ENCODE data around the gene KLHL11.
"Not testable (repeated sequence)": the region's sequence is repeated elsewhere in the genome, so short reads cannot be mapped to it uniquely, and the experiment has no call there.

The KLHL11 gene

GRCh38 chr17:41836550-41837196, 28.6 kb downstream of the KLHL11 start:
- no peak for DNase-seq

DNA sequence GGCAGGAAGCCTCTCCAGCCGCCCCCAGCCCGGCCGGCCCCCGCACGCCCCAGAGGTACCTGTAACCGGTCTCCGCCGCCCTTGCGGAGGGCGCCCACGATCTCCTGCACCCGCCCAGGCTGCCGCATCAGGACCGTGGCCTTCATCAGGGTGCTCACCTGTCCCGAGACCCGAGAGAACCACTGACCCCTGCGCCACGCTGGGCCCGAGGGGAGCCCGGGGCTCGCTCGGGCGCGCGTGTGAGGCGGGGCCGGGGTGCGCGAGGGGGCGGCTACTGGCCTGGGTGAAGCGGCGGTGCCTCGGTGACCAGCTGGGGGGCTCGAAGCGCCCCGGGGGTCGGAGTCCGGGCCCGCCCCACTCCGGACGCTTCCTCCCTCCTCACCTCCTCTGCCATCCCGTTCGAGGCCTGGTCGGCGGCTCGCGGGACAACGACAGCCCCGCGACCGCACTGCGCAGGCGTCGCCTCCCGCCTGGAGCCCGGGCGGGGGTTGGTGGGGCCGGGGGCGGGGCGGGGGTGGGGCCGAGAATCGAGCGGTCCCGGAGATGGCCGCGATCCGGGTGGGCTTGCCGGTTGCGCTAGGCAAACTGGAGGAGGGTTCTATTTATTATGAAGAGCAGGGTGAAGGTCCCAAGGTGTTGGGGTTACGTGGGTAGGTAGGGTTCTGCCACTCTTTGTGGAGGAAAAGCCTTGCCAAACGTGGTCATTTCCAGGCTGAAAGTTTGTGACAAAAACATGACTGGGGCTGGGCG, 29.2 kb downstream of the KLHL11 start, which contains the start of gene NT5C3B:
Gene NT5C3B (minus strand): TSS at position 433 of the 750 bp plus-strand sequence. CDS start 39 bp downstream, at position 394.
- DNase-seq = peak; percentile 45

DNA sequence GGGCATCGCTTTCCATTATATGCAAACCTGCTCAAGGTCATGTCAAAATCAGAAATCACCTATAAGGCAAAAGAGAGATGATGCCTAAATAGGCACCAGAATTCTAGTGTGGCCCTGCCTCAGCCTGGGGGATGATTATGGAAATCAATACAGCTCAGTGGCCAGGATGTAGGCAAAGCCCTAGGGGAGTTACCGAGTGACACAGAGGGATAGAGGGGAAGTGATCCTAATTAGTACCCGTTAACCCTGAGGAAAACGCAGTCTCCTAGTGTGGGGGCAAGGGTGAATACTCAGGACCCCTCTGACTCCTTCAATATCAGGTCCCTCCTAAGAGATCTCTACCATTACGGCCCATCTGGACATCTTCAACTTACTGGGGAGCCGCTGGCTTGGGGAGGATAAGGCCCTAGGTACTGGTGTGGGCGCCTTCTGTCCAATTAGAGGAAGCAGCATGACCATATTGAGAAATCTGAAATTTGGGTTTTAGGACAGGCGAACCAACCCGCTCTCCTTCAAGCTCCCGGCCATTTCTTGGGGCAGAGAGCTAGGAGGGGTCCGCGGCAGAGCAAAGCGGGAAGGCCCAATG, 29.9 kb downstream of the KLHL11 start:
- DNase-seq = no peak

GRCh38 chr17:41829961-41830360, 35.3 kb downstream of the KLHL11 start:
- not testable (repeated sequence) for DNase-seq

- no peak for DNase-seq
These were observed 39.9 kb downstream of the KLHL11 start for GRCh38 chr17:41825175-41825845.

- no peak for DNase-seq
These were observed 41.1 kb downstream of the KLHL11 start for GRCh38 chr17:41824086-41824485.

DNA sequence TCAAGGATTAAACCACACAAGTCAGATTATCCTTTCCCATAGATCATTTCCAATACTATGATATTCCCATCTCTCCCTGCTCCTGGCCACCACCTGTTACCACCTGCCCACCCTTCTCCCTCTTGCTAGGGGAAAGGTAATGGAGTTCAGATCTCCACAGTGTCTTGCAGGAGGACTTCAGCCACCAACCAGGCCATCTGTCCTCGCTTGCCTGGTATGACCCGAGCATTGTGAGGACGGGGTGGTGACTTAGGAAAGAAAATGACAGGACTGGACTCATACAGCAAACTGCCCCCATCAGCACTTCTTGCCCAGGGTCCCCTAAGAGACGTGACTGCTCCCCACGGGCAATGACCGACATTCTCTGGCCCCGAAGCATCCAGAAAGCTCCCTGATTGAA, 41.6 kb downstream of the KLHL11 start:
- DNase-seq = no peak

DNA sequence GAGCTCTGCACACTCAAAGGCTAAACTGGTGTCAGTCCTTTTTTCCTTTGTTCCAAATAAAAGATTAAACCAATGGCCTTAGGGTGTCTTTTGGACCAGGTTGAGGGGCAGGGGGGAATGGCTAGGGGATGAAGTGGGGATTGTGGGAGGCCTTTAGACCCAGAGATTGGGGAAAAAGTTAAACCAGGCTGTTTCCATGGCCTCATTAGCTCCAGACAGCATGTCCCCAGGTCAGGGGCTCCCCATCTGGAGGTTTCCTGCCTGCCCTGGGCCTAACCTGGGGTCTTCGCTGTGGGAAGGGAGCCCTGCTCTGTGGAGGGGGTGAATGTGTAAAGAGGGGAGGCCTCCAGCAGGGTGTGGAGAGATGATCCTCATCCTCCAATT, 42.1 kb downstream of the KLHL11 start:
- no peak for DNase-seq

DNA sequence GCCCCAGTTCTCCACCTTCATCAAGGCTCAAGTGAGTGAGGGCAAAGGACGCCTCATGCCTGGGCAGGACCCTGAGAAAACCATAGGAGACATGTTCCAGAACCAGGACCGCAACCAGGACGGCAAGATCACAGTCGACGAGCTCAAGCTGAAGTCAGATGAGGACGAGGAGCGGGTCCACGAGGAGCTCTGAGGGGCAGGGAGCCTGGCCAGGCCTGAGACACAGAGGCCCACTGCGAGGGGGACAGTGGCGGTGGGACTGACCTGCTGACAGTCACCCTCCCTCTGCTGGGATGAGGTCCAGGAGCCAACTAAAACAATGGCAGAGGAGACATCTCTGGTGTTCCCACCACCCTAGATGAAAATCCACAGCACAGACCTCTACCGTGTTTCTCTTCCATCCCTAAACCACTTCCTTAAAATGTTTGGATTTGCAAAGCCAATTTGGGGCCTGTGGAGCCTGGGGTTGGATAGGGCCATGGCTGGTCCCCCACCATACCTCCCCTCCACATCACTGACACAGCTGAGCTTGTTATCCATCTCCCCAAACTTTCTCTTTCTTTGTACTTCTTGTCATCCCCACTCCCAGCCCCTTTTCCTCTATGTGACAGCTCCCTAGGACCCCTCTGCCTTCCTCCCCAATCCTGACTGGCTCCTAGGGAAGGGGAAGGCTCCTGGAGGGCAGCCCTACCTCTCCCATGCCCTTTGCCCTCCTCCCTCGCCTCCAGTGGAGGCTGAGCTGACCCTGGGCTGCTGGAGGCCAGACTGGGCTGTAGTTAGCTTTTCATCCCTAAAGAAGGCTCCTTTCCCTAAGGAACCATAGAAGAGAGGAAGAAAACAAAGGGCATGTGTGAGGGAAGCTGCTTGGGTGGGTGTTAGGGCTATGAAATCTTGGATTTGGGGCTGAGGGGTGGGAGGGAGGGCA, 42.7 kb downstream of the KLHL11 start:
- no peak for DNase-seq

DNA sequence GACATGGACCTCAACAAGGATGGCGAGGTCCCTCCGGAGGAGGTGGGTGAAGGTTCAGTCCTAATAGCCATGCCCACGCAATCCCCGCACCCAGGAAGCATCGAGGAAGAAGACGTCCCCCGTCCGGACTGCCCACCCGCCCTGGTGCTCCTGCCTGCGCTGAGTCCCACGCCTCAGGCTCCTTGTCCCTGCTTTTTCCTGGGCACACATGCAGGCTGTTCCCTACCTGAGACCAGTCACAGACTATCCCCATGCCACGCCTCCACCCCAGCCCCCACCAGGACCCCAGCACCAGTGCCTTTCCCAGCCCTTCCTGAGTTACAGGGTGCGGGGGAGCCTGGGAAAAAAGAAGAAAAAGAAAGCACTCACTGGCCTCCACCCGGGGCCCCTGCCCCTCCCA, 43.4 kb downstream of the KLHL11 start:
- DNase-seq = no peak

- no peak for DNase-seq
These were observed 47.2 kb downstream of the KLHL11 start for GRCh38 chr17:41818024-41818423.

GRCh38 chr17:41816637-41817320, 48.4 kb downstream of the KLHL11 start:
- no peak for DNase-seq

DNA sequence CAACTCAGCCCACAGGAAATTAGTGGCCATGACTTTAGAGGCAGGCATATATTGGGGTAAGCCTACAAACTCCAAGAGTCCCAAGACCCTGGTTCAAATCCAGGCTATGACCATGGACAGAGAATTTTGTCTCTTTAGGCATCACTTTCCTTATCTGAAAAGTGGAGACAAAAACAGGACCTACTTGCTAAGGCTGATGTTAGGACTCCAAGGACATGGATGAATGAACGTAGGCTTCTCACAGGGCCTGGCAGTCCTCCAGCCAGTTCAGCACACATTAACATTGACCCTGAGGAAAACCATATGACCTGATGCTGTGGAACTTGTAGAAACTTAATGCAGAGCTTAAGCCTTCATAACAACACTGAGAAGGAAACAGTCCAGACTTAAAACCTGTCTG, 51.0 kb downstream of the KLHL11 start:
- DNase-seq = no peak

GRCh38 chr17:41813699-41814124, 51.5 kb downstream of the KLHL11 start:
- no peak for DNase-seq

GRCh38 chr17:41813152-41813680, 52.0 kb downstream of the KLHL11 start:
- DNase-seq = no peak

DNA sequence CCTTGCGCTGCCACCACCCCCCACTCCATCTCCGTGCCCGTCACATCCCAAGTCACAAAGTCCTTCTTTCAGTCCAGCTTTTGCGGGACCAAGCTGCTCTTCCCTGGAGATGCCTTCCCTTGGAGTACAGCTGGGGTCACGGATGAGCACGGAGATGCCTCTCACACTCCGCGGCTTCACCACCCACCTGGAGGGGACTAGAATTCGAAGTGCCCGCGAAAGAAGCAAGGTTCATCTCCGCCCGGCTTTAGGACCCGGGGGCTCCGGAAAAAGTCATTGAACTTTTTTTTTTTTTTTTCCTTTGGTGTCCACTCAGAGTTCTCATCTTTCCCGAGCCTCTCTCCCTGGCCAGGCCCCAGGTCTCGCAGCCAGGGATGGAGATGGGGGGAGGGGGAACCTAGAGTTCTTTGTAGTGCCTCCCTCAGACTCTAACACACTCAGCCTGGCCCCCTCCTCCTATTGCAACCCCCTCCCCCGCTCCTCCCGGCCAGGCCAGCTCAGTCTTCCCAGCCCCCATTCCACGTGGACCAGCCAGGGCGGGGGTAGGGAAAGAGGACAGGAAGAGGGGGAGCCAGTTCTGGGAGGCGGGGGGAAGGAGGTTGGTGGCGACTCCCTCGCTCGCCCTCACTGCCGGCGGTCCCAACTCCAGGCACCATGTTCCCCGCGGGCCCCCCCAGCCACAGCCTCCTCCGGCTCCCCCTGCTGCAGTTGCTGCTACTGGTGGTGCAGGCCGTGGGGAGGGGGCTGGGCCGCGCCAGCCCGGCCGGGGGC, 52.7 kb downstream of the KLHL11 start, which contains the start of gene FKBP10:
Gene FKBP10 (plus strand): TSS at position 624 of the 771 bp plus-strand sequence. CDS start 31 bp downstream, at position 655.
- peak; percentile 84 for DNase-seq

DNA sequence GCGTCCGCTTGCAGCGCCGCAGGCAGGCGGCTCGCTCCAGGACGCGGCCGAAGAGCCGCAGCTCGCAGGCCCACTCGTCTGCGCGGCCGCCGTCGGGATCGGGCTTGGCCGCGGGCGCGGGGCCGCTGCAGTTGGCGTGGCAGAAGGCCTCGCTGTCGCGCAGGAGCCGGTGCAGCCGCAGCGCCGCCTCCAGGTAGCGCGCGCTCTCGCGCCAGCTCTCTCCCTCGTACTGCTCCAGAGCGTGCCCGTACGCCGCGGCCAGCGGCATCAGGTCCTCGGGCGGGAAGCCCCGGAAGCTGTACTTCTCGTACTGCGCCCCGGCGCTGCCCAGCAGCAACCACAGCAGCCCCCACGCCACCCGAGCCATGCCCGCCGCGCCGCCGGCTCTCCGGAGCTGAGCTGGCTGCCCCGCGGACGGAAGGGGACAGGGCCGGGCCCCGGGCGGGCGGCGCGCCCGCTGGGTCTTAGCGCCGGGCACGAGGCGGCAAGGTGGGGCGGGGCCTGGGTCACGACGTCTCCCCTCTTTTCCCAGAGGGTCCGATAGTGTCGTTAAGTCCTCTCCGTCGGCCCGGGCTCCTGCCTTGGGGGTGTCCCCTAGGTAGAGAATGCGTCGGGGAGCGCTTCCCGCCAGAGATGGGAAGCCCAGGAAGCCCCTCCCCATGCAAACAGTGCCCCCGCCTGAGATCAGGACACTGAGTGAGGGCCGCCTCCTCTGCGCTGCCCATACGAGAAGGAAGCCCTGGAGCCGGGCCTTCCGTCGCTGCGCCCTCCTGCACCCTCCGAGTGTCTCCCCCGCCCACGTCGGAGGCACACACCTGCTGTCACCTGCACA, 53.5 kb downstream of the KLHL11 start, which contains the start of gene P3H4:
Gene P3H4 (minus strand): TSS at position 401 of the 832 bp plus-strand sequence. CDS start 34 bp downstream, at position 367.
- DNase-seq = peak; percentile 78

GRCh38 chr17:41810659-41811548, 54.3 kb downstream of the KLHL11 start:
- no peak for DNase-seq

Data from DMS79 treated with DMSO at 0.1 percent for 48 hours (cell line).